KBM-7 (cell line): ENCODE measurements around the gene SLC4A7.
"Not testable (repeated sequence)": the region's sequence is repeated elsewhere in the genome, so short reads cannot be mapped to it uniquely, and the experiment has no call there.

Experiments
- DNase-seq: peaks from one replicate; pipeline ENCODE4 v3.0.0-alpha.2; 2015
- in situ Hi-C: fragments of 300-500 bp; cut with MboI; formaldehyde crosslinking; loops from 2 replicates; pipeline ENCODE4 v1.14.3; 2020; ENCODE audit warnings: low sequenced_read_pairs, low pct_unique_long_range_greater_than_20kb, mixed read lengths

Gene SLC4A7

GRCh38 chr3:27484015-27484844, at the start of gene SLC4A7:
SLC4A7 (minus strand) TSS chr3:27484384; CDS start chr3:27484126, 258 bp downstream.
- DNase-seq = peak; percentile 95
- in situ Hi-C loops = no loop called here

DNA sequence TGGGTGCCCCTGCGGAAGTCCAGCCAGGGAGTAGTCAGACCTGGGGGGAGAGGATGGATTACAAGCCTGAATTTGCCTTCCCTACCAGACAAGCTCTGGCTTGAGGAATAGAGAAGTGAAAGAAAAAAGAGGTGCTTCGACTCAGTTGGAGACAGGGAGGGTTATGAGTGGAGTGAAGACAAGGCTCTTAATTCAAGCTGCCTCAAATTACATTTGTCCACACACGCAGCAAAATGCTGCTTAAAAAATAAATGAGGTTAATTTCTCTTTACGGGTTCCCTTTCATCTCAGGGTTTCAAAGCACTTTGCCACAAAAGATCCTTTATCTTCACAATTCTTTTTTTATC, 49.0 kb upstream of the SLC4A7 start:
- no peak for DNase-seq
- in situ Hi-C loops = no loop called here

- in situ Hi-C loops = no loop called here
- DNase-seq = no peak
Observed at GRCh38 chr3:27532426-27533260, 48.5 kb upstream of the SLC4A7 start.

- DNase-seq, in situ Hi-C loops: not testable (repeated sequence)
Observed at GRCh38 chr3:27531193-27531751, 47.1 kb upstream of the SLC4A7 start.

- in situ Hi-C loops = no loop called here
Observed at GRCh38 chr3:27528791-27529190, 44.6 kb upstream of the SLC4A7 start.

DNA sequence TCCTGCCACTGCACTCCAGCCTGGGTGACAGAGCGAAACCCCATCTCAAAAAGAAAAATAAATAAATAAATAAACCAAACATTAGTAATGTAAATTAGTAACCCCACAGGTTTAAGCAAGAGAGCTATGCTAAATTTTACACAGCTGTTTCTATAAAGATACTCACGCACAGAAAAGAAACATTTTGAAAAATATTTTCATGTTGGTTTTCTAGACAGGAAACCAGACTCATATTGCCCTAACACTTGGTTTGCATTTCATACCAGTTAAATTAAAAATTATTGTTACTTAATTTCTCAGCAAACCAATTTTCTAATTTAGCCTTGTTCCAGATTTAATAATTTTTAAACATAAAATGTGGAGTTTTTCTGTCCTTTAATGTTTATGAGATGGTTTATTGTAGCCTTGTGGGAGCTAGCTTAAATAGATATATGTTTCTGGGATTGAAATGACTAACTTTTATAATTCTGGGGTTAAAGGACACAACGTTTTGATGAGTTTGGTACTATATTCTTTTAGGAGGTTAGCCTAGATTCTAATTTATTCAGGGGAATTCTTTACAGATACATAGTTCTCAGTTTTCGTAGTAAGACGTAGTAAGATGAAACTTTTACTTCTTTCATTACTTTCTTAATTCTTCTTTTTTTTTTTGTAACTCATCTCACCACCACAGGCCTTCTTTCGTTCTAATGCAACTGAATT, 42.6 kb upstream of the SLC4A7 start:
- in situ Hi-C loops = no loop called here
- no peak for DNase-seq

More at GRCh38 chr3:27528791-27529190, 44.6 kb upstream of the SLC4A7 start:
- peak; percentile 14 for DNase-seq

DNA sequence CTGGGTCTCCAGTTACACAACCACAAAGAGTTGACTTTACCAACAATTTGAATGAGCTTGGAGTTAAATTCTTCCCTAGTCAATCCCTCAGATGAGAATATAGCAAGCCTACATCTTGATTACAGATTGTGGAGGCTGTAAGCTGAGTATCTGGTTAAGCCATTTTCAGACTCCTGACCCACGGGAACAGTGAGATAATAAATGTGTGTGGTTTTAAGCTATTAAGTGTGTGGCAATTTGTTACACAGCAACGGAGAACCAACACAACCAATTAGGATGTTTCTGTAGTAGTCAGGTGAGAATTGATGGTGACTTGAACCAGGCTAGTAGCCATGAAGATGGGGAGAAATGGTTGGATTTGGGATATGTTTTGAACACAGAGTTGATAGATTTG, 37.7 kb upstream of the SLC4A7 start:
- DNase-seq = no peak
- in situ Hi-C loops = no loop called here

DNA sequence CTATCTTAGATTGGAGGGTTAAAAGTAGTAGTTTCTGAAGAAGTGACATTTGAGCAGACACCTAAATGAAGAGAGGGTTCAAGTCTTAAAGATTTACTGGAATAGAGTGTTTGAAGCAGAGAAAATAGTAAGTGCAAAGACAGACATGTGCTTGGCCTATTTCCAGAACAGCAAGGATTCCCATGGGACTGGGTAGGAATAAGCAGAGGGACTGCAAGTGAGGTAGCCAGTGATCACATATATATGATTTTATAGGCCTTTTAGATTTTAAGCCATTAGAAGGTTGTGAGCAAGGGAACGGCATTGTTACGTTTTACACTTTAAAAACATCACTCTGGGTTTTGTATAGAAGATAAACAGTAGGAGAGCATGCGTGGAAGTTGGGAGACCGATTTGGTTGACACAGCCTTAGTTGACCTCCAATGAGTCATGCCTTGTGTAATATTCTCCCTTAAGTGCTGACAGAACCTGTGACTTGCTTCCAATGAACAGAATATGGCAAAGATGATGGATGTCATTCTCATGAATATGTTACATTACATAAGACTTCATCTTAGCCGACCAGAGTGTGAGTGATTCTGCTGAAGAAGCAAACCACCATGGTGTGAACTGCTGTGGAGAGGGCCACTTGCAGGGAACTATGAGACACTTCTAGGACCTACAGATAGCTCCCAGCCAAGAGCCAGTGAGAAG, 37.1 kb upstream of the SLC4A7 start:
- in situ Hi-C loops = no loop called here
- DNase-seq = no peak

DNA sequence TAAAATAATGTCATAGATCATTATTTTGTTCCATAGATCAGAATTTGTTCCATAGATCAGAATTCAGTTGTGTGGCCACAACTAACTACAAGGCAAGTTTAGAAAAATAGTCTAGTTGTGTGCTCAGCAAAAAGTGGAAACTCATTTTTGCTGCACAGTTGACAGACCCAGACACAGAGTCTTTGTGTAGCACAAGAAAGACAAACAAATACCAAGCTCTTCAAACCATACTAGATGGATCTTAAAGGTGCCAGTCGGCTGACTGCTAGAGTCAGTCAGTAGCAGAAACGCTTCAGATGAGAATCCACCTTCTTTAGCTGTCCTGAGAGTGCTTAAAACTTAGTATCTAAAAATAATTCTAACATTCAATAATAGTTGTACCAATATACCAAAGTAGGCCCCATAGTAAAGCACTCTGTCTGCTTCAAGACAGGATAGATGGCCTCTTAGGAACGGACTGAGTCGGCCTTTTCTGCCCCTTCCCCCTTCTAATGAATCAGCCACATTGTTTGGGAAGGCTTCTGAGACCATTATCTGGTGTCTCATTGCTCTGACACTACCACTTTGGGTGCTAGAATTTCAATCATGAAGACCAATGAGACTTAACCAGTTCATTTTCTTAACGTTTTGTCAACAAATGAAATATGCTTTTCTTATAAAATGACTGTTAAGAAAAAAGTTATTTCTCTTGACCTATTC, 27.7 kb upstream of the SLC4A7 start:
- DNase-seq = no peak

DNA sequence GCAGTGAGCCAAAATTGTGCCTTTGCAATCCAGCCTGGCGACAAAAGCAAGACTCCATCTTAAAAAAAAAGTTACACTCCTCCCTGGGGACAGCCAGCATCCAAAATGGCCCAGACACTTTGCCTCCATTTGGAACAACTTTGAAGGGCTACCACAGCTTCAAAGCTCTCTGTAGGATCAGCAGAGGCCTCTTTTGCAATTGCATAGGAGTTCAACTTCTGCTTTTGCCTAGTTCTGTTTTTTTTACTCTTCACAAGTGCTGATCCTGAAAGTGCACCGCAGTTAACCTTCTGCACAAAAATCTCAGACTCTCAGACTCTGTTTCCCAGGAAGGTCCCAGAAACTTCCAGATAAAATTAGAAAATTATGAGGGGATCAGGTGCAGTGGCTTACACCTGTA, 25.2 kb upstream of the SLC4A7 start:
- peak; percentile 49 for DNase-seq
- in situ Hi-C loops = no loop called here

More for the DNA sequence above, 27.7 kb upstream of the SLC4A7 start:
- in situ Hi-C loops = no loop called here

DNA sequence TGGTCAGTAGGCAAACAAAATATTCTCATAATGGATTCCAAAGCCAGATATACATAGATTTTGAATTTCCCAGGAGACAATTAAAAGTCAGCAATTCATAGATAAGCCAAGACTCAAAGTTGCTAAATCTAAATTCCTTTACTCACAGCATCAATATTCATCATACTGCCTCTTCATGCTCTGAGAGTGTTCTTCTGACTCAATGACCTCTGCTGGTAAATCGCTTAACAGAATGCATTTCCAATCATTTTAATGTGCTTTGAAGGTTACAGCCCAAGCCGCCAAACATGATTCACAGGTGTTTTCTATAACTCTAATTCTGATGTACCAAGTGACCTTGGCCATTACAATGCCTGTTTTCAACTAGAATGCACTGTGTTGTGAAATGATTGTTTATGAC, 24.2 kb upstream of the SLC4A7 start:
- in situ Hi-C loops = no loop called here
- DNase-seq = no peak

GRCh38 chr3:27507515-27508266, 23.5 kb upstream of the SLC4A7 start:
- in situ Hi-C loops = no loop called here
- DNase-seq = no peak

DNA sequence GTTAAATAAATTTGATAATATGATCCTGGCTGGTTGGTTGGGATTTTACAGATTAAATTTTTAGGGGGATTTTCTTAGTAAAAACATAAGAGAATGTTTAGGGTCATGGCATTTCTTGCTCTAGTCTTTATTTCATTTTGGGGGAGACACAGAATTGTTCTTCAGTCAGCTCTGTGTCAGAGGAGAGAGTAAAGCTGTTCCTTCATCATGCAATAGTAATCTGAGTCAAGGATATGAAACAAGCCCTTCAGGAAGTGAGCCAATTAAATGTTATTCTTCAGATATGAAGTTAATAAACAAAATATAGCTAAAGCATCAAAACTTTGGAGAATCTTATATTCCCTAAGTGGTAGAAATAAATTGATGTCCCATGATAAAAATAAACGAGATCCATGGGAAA, 22.9 kb upstream of the SLC4A7 start:
- DNase-seq = no peak
- in situ Hi-C loops = no loop called here

DNA sequence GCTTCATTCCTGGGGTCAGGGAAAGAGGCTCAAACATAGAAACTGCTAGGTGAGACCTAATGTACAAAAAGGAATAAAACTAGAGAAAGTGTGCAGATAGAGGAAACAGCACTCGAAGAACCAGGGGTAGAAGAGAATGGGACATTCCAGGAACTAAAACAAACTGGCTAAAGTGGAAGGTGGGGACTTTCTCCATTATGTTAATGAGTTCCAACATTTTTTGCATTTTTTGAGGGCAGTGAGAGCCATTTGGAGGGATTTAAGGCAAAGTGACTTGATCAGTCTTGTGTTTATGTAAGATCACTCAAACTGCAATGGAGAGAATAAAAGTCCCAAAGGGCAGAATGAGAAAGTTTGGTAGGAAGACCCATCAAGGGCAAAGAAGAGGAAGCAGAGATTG, 20.6 kb upstream of the SLC4A7 start:
- DNase-seq = no peak
- in situ Hi-C loops = no loop called here

GRCh38 chr3:27503526-27503925, 19.3 kb upstream of the SLC4A7 start:
- no peak for DNase-seq
- in situ Hi-C loops = no loop called here

DNA sequence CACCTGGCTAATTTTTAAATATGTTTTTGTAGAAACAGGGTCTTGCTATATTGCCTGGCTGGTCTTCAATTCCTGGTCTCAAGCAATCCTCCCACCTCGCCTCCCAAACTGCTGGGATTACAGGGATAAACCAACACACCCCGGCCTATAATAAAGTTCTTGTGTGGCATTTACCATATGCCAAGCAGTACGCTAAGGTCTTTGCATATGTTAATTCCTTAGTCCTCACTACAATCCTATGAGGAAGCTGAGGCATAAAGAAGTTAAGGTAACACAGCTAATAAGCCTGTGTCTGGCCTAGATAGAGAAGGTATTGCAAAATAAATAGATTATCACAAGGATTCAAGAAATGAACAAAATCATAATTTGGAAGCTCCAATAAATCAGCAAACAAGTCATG, 17.6 kb upstream of the SLC4A7 start:
- DNase-seq = no peak
- in situ Hi-C loops = no loop called here

- no peak for DNase-seq
- in situ Hi-C loops = no loop called here
Observed at GRCh38 chr3:27500986-27501385, 16.8 kb upstream of the SLC4A7 start.

GRCh38 chr3:27500035-27500434, 15.9 kb upstream of the SLC4A7 start:
- in situ Hi-C loops = no loop called here
- DNase-seq = no peak
